GM06990 (cell line): ENCODE measurements around the gene SAXO1.

ENCODE experiments used
- DNase-seq: peaks from one replicate; pipeline ENCODE4 v3.0.0-alpha.2; 2011; ENCODE audit not compliant: insufficient read length; ENCODE audit errors: extremely low read depth
- H3K27me3 ChIP-seq: replicated peaks from 2 replicates; pipeline ENCODE4 v1.6.0; 2011; ENCODE audit warnings: low read length; ENCODE audit not compliant: control insufficient read depth, insufficient read depth
- H3K36me3 ChIP-seq: 2 replicates; pipeline ENCODE4 v1.5.1; 2011; ENCODE audit warnings: low read length; ENCODE audit not compliant: control insufficient read depth, insufficient read depth
- H3K4me3 ChIP-seq: replicated peaks from 2 replicates; pipeline ENCODE4 v1.5.1; 2011; ENCODE audit warnings: low read depth, mild to moderate bottlenecking, control low read depth, low read length
- CTCF ChIP-seq: IDR thresholded peaks from 2 replicates; pipeline ENCODE4 v1.5.1; 2011; ENCODE audit warnings: low read length, control low read depth, mild to moderate bottlenecking, inconsistent platforms; ENCODE audit not compliant: insufficient read depth, poor library complexity, severe bottlenecking

Gene SAXO1

GRCh38 chr9:18903450-18903849 is 129.6 kb downstream of the SAXO1 start:
- no peak overlapping the region for H3K4me3 ChIP-seq
- no peaks in the 10 kb centered on the region for H3K36me3 ChIP-seq
- no peak for DNase-seq
- no peak for TF ChIP-seq CTCF
- no peaks in the 10 kb centered on the region for H3K27me3 ChIP-seq

- Histone ChIP-seq H3K27me3 (no peaks in the 10 kb centered on the region), H3K36me3 (no peaks in the 10 kb centered on the region), H3K4me3 (no peak overlapping the region)
- DNase-seq = no peak
- TF ChIP-seq CTCF = no peak
Measured at GRCh38 chr9:18896531-18897179, 136.4 kb downstream of the SAXO1 start.

- no peak for TF ChIP-seq CTCF
- Histone ChIP-seq H3K27me3 (no peaks in the 10 kb centered on the region), H3K4me3 (no peak overlapping the region), H3K36me3 (no peaks in the 10 kb centered on the region)
- DNase-seq = no peak
Measured at GRCh38 chr9:18896004-18896403, 137.0 kb downstream of the SAXO1 start.

GRCh38 chr9:18893491-18893890 is 139.5 kb downstream of the SAXO1 start:
- Histone ChIP-seq H3K4me3 (no peak overlapping the region), H3K36me3 (no peaks in the 10 kb centered on the region), H3K27me3 (no peaks in the 10 kb centered on the region)
- no peak for TF ChIP-seq CTCF
- DNase-seq = no peak

- TF ChIP-seq CTCF = no peak
- no peak for DNase-seq
- no peaks in the 10 kb centered on the region for H3K36me3 ChIP-seq
- no peaks in the 10 kb centered on the region for H3K27me3 ChIP-seq
- H3K4me3 ChIP-seq = no peak overlapping the region
Measured at GRCh38 chr9:18893046-18893445, 140.0 kb downstream of the SAXO1 start.
